NCI-H2196 treated with DMSO at 0.1 percent for 48 hours (cell line): Measurements from ENCODE around the gene COG4.
"Not testable (repeated sequence)": the region's sequence is repeated elsewhere in the genome, so short reads cannot be mapped to it uniquely, and the experiment has no call there.

Experiments
- DNase-seq: peaks from one replicate; lab custom pipeline; 2025; ENCODE audit not compliant: unreplicated experiment; lab: John Stamatoyannopoulos, UW

COG4 gene

DNA sequence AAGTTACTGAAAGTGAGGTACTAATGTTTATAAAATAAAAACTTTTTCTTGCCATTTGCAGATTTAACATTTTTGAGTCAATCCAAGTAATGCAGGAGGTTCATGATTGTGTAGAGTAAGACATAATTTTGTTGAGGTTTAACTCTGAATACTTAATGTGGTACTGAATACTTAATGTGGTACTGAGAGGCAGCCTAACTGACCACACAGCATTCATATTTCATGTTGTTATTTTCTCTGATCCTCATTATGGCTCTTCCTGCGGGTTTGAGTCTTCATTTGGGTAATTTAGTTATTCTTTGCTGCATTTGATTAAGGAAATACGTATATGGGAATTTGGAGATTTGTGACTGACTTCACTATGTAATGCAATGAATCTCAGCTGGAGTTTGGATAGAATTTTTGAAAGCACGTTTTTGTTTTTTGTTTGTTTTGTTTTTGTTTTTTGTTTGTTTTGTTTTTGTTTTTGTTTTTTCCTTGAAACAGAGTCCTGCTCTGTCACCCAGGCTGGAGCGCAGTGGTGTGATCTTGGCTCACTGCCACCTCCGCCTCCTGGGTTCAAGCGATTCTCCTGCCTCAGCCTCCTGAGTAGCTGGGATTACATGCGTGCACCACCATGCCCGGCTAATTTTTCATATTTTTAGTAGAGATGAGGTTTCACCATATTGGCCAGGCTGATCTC, 4.1 kb upstream of the COG4 start:
- no peak for DNase-seq

DNA sequence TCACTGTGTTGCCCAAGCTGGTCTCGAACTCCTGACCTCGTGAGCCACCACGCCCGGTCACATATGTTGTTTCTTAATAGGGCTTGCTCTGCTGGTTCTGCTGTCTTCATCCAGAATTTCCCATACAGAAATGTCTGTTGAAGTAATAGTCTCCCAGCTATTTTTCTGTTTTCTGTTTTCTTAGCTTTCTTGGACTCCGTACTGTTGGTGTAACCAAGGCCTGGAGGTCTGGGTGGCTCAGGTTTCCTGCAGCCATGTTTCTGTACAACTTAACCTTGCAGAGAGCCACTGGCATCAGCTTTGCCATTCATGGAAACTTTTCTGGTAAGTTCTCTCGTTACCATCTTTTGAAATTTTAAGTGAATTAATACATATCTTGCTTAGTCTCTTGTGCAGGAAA, 3.0 kb upstream of the COG4 start:
- no peak for DNase-seq

DNA sequence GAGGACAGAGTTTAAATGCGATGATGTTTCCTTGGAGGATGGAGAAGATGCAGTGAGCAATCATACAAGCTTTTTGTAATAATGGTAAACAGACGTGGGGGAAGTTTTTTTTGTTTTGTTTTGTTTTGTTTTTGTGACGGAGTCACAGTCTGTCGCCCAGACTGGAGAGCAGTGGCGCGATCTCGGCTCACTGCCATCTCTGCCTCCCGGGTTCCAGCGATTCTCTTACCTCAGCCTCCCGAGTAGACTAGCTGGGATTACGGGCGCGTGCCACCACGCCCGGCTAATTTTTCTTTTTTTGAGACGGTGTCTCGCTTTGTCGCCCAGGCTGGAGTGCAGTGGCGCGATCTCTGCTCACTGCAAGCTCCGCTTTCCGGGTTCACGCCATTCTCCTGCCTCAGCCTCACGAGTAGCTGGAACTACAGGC, 1.1 kb upstream of the COG4 start:
- not testable (repeated sequence) for DNase-seq

DNA sequence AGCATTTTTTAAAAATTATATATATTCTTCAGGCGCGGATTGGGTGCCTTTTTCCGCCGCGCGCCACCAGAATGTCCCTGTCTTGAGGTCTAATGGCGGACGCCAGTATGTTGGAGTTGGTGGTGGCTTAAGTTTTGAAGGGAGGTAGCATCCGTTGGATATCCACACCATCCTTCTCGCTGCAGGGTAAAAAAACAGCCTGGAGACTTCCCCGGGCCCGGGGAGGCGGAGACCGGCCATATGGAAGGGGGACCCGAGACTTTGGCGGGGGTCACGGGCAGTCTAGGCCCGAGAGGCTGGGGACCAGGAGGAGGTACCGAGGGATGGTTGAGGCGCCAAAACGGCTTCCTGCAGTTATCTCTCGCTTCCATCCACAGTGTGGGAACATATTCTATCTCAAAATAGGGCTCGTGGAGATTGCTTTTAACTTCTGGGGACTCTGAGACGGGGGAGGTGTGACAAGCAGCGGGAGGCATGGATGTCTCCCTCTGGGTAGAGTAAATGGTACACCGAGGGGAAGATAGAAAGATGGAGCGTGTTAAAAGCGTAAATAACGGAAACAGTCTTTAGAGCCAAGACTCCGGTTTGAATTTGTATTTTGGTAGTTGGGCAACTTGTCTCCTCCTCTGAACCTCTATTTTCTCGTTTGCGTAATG, 517 bp upstream of the COG4 start, which contains the start of gene SF3B3:
TSS of gene SF3B3 (plus strand) at position 74 of the 656 bp plus-strand sequence. CDS start 2,841 bp downstream, outside the sequence.
- no peak for DNase-seq

DNA sequence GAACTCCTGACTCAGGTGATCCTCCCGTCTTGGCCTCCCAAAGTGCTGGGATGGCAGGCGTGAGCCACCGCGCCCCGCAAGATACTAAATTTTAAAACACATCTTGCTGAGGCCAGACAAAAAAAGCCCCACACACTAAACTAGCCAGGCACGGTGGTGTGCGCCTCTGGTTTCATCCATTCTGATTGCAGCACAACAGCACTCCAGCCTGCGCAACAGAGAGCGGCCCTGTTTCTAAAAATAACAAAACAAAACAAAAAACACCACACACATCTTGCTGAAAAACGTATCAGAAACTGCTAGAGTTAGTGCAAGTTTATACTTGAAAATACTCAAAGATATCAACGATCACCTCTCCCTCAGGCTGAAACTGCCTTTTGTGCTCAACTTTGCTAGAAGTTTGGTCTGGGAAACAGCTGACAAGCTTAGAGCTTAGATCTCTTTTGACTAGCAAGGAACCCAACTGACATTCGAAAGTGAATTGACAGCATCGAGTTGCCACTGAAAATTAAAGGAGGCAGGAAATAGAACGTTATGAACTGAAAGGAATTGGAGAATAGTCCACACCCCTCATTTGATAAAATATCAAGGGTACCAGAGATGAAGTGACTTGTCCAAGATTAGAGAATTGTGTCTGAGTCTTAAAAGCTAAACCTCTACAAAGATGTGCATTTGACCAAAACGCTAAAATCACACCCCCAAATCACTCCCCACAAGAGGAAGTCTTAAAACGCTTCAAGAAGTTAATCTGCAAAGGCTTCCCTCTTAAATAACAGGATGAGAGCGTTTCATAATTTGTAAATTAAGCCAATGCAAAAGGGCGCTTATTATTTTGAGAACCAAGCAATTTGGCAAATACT, 908 bp downstream of the COG4 start:
- no peak for DNase-seq

DNA sequence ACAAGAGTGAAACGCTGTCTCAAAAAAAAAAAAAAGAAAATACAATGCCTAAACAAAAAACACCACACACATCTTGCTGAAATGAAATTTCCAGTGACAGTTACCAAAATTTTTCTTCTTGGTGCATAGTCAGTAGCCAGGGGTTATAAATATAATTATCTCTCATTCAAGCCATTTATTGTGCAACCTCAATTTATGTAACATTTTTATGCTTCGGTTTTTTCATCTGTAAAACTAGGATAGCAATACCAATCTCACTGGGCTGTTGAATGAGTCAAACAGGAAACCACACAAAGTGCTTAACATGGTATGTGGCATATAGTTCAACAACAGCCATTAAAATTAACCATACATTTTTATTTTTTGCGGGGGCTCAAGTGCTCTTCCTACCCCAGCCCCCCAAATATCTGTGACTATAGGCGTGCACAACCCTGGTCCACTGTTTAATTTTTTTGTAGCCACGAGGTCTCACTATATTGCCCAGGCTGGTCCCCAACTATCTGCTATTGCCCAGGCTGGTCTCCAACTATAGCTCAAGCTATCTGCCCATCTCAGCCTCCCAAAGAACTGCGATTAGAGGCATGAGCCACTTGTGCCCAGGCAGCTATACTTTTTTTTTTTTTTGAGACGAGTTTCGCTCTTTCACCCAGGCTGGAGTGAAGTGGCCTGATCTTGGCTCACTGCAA, 2.6 kb downstream of the COG4 start:
- DNase-seq: no peak

DNA sequence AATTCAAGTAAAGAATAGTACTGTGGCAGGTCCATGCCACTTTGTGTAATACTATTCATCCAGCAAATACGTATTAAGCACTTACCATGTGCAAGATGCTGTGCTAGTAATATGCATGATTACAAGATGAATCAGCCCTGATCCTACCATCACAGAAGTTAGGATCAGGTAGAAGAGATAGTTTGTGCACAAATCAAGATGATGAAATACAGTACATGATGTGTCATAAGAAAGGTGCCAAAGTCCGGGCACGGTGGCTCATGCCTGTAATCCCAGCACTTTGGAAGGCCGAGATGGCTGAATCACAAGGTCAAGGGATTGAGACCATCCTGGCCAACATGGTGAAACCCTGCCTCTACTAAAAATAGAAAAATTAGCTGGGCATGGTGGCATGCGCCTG, 10.9 kb downstream of the COG4 start:
- no peak for DNase-seq

DNA sequence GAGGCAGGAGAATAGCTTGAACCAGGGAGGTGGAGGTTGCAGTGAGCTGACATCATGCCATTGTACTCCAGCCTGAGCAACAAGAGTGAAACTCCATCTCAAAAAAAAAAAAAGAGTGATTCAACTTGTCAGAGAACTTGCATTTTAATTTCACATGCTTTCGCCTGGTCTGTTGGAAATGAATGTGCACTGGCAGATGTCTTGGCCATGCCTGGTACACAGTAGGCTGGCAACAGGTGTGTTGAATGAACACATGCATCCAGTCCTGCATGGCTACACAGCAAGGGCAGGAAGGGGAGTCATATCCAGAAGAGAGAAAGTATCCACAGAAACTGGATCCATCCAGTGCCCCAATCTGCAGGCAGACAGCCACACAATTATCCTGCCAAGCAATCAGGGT, 11.5 kb downstream of the COG4 start:
- no peak for DNase-seq

DNA sequence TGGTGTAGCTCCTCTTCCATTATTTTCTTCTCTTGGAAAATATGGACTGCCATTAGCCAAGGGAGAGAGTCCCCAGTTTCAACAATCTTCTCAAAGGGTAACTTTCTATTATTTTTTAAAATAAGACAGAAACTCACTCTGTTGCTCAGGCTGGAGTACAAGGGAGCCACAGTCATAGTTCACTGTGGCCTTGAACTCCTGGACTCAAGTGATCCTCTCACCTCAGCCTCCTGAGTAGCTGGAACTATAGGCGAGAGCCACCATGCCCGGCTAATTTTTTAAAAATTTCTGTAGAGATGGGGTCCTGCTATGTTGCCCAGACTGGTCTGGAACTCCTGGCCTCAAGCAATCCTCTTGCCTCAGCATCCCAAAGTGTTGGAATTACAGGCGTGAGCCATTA, 13.1 kb downstream of the COG4 start:
- DNase-seq: no peak

DNA sequence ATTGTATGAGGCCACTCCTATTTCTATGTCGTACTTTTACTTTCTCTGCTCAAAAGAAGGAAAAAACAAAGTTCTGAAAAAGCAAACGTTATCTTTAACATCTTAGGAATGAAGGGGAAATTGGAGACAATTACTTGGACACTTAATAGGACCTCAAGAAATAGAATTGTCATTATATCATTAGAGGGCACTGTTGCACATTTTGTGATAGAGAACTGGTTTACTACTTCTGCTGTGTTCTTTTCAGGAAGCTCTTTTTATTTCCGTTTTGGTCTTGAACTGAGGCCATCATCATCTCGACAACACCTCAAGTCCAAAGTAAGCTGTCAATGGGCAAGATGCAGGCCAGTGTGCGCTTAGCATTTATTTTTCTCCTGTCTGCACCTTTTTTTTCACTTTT, 14.6 kb downstream of the COG4 start:
- DNase-seq: no peak

DNA sequence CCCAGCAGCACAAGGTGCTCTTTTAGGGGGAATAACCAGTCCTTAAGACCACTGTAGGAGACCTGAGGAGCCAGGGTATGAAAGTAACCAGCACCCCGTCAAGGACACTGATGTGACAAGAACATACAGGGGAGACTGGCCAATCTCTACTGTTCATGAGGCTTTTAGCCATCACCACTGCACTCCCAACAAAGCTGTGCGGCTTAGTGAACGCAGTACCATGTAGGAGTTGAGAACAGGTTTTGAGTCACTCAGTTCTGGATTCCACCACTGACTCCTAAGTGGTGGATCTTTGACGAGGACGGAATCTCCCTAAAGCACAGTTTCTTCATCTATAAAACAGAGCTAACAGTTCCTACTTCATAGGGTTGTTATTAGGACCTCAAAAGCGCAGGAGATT, 26.8 kb downstream of the COG4 start:
- no peak for DNase-seq

DNA sequence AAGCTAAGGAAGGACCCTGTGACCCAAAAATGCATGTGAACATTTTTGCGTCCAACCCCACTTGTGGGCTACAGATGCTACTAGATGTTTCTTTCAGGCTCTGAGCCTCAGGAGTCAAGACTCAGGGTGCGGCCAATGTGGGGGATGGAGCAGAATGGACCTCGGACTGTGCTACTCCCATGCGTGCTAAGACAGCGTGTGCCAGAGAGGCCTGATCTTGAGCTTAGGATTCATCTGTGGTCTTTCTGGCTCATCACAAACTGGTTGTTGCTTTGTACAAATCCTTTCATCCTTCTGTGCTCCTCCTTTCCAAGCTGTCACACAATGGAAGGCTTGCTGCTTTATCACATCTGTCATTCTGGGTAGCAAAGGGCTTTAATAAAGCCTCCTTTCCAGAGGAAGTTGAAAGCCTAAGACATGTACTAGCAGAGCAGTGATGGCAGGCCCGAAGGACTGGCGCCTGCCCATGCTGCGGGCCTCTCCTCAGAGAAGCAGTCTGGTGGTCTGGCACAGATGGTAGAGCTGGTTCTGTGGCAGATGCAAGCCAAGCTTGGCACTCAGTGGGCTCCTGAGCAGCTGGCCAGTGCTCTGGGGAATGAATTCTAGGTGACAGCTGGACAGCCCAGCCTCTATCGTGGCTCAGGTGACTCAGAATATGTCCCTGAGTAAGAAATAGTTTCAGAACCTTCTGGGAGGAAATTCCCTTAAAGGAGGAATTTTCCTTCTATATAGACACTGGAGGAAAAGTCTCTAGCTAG, 27.8 kb downstream of the COG4 start:
- DNase-seq: no peak

DNA sequence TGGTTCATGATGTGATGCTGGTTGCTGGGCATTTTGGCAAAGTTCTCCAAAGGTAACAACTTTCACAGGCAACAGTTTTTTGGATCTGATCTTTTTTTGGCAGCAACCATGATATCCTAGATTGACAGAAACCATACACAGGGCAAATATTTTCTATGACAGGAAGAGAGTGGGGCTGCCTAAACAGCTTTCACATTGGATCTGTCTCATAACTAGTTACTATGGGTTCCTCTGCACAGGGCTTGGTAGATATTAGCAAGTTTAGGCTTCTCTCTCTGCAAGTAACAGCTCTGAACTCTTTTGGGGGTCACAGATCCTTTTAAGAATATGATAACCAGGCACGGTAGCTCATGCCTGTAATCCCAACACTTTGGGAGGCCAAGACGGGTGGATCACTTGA, 28.6 kb downstream of the COG4 start:
- DNase-seq: no peak

DNA sequence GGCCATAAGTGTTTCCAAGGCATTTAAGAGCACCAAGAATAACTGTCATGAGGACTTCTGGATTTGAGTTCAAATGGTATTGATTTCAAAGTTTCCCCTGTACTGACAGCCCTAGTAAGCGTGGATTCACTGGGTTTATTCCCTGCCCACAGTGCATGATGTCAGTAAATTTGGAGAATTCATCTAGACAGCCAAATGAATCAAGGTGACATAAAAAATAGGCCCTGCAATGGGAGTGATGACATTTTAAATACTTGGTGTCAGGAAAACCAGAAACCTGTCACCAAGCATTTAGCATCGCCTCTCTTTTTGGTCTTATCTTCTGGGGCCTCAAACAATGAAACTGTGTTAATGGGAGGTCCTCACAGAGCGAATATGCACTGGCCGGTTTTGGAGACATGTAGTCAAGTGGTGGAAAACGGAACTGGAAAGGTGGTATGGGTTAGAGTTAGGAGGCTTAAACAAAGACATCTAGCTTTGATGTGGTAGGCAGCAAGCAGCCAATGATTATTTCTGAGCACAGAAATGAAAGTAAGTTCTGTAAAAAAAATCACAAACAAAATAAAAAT, 29.1 kb downstream of the COG4 start:
- no peak for DNase-seq

DNA sequence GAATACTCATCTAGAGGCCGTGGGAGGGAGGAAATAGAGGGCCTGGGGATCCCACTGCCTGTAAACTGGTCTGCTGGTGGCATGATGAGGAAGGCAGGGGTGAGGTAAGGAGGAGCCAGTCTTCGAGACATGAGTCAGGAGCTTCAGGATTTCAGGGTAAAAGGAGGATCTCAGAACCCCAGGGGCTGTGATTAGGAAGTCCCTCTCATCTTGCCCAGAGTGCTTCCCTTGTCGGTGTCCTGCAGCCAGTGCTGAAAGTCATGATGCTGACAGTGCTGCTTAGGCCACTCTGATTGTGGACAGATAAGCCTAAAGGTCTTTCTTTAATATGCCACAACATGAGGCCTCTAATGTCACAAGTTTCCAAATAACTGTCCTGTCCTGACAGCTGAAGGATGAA, 29.6 kb downstream of the COG4 start:
- DNase-seq: no peak

DNA sequence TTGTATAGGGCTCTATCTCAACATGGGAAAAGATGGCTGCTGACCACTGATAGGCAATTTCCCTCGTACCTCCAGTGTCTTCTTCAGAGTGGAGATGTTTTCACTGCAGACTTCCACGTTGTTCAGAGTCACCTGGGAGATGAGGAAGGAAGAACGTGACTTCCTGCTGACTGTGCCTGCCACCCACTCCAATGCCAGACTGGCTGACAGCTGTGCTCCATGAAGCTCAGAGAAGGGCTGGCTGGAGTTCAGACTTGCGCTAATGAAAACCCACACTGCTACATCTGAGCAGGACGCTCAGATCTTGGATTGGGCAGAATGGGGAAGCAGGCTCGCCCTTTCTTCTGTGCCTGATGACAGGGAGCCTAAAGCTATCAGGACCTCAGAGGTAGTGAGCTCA, 33.1 kb downstream of the COG4 start:
- no peak for DNase-seq

DNA sequence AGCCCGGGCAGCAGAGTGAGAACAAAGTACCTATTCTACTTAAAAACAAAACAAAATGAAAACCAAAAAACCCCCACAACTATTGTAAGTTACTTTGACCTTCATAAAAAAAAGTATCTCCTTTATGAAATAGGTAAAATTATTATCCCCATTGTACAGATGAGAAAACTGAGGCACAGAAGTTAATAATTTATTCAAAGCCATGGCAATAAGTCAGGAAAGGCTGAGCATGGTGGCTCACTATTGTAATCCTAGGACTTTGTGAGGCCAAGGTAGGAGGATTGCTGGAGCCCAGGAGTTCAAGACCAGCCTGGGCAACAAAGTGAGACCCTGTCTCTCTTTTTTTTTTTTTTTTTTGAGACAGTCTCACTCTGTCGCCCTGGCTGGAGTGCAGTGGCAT, 38.5 kb downstream of the COG4 start:
- no peak for DNase-seq

DNA sequence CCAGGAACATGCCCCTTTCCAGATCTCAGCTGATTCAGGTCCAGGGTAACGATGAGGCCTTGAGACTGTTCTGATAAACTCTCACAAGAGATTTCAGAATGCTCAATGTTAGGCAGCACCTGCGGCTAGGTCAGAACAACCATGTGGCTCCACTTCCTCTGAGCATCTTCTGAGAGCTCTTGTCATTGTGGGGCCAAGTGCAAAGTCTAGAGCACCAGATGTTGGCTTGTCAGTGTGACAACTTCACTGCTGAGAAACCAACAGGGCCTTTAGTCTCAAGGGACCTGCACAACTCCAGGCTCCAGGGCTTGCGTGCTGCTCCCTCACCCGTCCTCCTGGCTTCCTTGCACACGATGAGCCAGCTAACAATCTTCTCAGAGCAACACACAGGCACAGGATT, 39.9 kb downstream of the COG4 start:
- no peak for DNase-seq

DNA sequence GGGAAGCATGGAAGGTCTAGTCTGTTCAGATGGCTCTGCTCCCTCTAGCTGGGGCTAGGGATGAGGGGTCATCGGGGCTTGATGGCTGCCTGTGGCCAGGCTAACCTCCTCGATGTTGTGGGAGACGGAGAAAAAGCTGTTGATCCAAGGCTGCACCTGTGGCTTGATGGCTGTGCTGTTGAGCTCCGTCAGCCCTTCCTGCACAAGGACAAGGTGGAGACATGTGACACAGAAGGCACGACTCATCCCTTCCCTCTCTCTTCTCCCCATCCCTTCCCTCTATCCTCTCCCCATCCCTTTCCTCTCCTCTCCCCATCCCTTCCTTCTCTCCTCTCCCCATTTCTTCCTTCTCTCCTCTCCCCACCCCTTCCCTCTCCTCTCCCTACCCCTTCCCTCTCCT, 40.7 kb downstream of the COG4 start:
- no peak for DNase-seq

DNA sequence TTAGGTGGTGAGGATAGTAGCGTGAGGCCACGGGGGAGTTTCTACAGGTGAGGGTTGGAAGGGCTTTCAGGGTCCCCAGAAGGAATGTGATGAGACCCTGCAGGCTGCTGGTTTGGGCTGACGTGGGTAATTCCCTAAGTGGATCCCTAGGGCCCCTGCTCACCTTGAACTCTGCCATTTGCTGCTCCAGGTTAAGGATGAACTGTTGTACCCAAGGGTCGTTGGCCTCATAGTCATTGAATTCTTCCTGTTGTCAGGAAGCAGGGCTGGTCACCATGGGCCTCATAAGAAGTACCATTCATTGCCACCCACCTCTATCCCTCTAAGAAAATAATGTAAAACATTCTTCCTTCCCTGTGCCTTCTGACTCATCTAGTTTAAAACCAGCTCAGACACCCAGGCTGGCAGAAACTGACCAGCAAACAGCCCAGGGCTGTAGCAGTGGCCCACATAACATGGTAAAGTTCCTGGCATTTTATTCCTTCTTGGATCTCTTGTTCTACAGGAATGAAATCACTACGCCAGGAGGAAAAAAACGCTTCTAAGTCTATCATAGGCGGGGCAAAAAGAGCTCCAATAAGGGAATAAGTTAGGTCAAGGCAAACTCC, 41.3 kb downstream of the COG4 start:
- DNase-seq: no peak
